CD4-positive, alpha-beta T cell treated with Interleukin-17A for 4 hours (primary cell): Measurements from ENCODE around the gene IL20RA.

Source experiments
- DNase-seq: peaks from one replicate; pipeline ENCODE4 v3.0.0-alpha.2; 2020; ENCODE audit warnings: mixed read lengths

Gene IL20RA

GRCh38 chr6:137043710-137044365 is 927 bp downstream of the IL20RA start:
- peak; percentile 5 for DNase-seq

- DNase-seq, result no peak
Observed at GRCh38 chr6:137040393-137040792, 4.4 kb downstream of the IL20RA start.

GRCh38 chr6:137039010-137039409 is 5.8 kb downstream of the IL20RA start:
- no peak for DNase-seq

GRCh38 chr6:137036566-137037300 is 8.0 kb downstream of the IL20RA start:
- no peak for DNase-seq

GRCh38 chr6:137033828-137034227 is 10.9 kb downstream of the IL20RA start:
- DNase-seq, result peak; percentile 45

GRCh38 chr6:137031122-137031521 is 13.6 kb downstream of the IL20RA start:
- DNase-seq, result no peak

GRCh38 chr6:137028912-137029311 is 15.9 kb downstream of the IL20RA start:
- no peak for DNase-seq

- no peak for DNase-seq
Observed at GRCh38 chr6:137025786-137026730, 18.7 kb downstream of the IL20RA start.

GRCh38 chr6:137024237-137024990 is 20.4 kb downstream of the IL20RA start:
- no peak for DNase-seq

- DNase-seq, result no peak
Observed at GRCh38 chr6:137020776-137021175, 24.0 kb downstream of the IL20RA start.

GRCh38 chr6:137019476-137020272 is 25.1 kb downstream of the IL20RA start:
- no peak for DNase-seq

GRCh38 chr6:137017081-137017480 is 27.7 kb downstream of the IL20RA start:
- no peak for DNase-seq

GRCh38 chr6:137016356-137016755 is 28.4 kb downstream of the IL20RA start:
- no peak for DNase-seq

GRCh38 chr6:137015943-137016342 is 28.8 kb downstream of the IL20RA start:
- no peak for DNase-seq

- no peak for DNase-seq
Observed at GRCh38 chr6:137013738-137014602, 30.8 kb downstream of the IL20RA start.

GRCh38 chr6:137013031-137013430 is 31.7 kb downstream of the IL20RA start:
- DNase-seq, result no peak

GRCh38 chr6:137011406-137011805 is 33.4 kb downstream of the IL20RA start:
- DNase-seq, result no peak

- no peak for DNase-seq
Observed at GRCh38 chr6:137010128-137010718, 34.5 kb downstream of the IL20RA start.

GRCh38 chr6:137008204-137008603 is 36.6 kb downstream of the IL20RA start:
- no peak for DNase-seq

- no peak for DNase-seq
Observed at GRCh38 chr6:137006056-137006455, 38.7 kb downstream of the IL20RA start.
